ENCODE results near the gene CTSV. TPM values are rescaled to one million over a fixed set of nuclear protein-coding genes. Genes with fewer than 3 reads are reported as not detected.
"Not testable (repeated sequence)": the region's sequence is repeated elsewhere in the genome, so short reads cannot be mapped to it uniquely, and the experiment has no call there.

Gene CTSV
- polyA plus RNA-seq, 5 donors, result 1.5 to 3.2 (median 2.6) TPM

- no peak for DNase-seq
Measured at GRCh38 chr9:97046228-97046627, 7.3 kb upstream of the CTSV start.

GRCh38 chr9:97045300-97045699, 6.4 kb upstream of the CTSV start:
- no peak for DNase-seq

GRCh38 chr9:97041898-97042297, 3.0 kb upstream of the CTSV start:
- DNase-seq, result no peak

DNA sequence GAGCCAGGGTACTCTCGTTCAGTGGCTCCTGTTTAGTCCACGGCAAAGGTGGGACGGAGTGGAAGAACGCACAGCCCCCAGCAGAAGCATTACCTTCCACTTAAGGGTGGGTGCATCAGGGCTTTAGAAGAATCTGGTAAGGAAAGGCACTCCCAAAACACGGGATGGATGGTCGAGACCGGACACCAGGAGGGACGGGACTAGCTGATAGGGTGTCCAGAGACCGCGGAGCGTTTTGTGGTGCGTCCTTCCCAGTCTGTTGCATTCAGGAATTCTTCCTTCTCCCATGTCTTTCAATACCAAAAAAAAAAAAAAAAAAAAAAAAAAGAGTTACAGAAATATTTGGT, 545 bp upstream of the CTSV start:
- DNase-seq, result no peak

DNA sequence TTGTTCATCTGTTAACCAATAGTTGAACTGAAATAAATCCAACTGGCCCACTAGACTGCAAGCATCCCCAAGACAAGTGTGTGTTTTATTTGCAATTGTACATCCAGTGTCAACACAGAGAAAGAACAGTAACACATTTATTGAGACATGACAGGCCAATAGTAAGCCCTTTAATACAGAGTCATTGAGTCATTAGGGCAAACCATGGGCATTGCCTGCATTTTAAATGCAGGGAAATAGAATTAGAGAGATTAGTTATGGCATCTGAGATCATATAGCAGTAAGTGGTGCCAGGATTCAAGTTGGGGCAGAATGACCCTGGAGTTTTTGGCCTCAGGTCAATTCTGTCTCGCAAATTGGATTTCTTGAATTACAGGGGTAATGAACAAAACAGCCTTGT, 15.4 kb downstream of the CTSV start:
- not testable (repeated sequence) for DNase-seq

- DNase-seq, result peak; percentile 61 to 73
Measured at GRCh38 chr9:97013151-97014132, 25.5 kb downstream of the CTSV start.

GRCh38 chr9:97012617-97013016, 26.3 kb downstream of the CTSV start:
- DNase-seq, result peak in 1 of 2 donors; percentile 7

DNA sequence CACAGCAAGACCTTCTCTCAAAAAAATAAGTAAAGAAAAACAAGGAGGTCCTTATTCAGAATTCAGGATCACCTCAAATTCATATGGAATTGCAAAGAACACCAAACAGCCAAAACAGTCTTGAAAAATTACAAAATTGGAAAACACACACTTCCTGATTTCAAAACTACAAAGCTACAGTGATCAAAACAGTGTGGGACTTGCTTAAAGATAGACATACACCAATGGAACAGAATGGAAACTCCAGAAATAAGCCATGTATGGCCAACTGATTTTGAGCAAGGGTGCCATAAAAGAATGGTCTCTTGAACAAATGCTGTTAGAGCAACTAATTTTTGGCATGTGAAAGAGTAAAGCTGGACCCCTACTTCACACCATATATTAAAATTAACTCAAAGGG, 36.7 kb downstream of the CTSV start:
- not testable (repeated sequence) for DNase-seq

DNA sequence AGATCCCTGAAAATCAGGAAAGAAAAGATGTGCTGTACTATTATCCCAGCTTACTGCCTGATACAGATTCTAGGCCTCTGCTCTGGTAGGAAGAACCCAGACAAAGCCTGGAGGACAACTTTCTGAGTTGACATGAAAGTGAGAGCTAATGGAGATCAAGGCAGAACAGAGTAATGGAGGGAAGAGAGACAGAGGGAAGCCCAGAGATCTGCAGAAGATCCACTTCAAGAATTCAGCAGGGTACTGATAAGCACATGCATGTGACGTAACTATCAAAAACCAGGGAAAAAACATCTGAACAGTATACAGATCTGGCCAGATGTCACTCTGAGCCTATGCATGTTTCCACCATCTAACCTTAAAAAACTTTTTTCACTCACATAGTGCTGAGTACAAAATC, 37.6 kb downstream of the CTSV start:
- DNase-seq, result not testable (repeated sequence)

- not testable (repeated sequence) for DNase-seq
Measured at GRCh38 chr9:97000139-97000787, 38.7 kb downstream of the CTSV start.

DNA sequence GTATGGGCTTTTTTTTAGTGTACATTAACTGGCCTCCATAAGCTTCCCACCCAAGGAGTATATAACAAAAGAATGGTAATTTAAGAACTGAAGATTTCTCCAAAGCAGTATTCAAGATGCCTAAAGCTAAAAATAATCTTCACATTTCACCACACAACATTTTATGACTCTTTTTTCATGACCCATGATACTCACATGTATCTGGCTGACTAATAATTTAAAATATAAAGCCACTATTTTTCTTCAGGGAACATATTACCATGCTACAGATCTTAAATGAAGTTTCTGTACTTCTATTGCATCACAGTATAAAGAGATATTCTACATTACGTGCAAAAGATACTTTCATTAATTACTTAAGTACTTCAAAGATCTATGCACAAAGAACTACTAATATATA, 39.2 kb downstream of the CTSV start:
- not testable (repeated sequence) for DNase-seq

DNA sequence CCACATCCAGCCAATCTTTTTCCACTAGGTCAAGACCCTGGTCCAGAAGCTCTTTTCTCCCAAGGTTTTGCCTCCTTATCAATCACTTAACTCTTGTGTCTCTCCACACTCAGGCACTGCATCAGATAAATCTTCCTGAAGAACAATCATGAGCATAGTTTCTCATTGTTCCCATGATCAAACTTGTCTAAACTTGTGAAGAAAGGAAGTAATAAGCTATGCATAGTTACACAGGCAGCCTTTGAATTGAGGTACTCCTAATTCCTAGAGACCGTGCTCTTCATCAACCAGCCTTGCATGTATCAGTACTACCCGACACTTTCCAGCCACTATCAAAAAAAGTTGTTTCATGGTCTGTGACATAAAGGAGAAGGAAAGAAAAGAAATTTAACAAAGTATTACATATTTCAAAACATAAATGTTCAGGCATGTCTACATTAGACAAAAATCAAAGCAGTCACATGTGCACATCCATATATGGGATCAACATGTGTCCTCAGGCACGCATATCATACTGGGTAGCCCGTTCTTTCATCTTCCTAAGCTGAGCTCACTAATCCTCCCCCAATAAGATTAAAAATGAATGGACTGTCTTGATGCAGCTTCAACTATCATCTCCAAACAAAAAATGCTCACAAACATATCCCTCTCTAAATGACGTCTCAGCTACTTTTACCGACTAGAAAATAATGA, 41.8 kb downstream of the CTSV start:
- not testable (repeated sequence) for DNase-seq

- not testable (repeated sequence) for DNase-seq
Measured at GRCh38 chr9:96994531-96995016, 44.4 kb downstream of the CTSV start.

- DNase-seq, result not testable (repeated sequence)
Measured at GRCh38 chr9:96992303-96992702, 46.6 kb downstream of the CTSV start.

- not testable (repeated sequence) for DNase-seq
Measured at GRCh38 chr9:96989747-96990318, 49.1 kb downstream of the CTSV start.

GRCh38 chr9:96984887-96985286, 54.1 kb downstream of the CTSV start:
- DNase-seq, result not testable (repeated sequence)

- not testable (repeated sequence) for DNase-seq
Measured at GRCh38 chr9:96984139-96984538, 54.8 kb downstream of the CTSV start.

- not testable (repeated sequence) for DNase-seq
Measured at GRCh38 chr9:96983496-96984122, 55.3 kb downstream of the CTSV start.
